ENCODE results near the gene CCT7. TPM values are rescaled to one million over a fixed set of nuclear protein-coding genes. Genes with fewer than 3 reads are reported as not detected.
"Not testable (repeated sequence)": the region's sequence is repeated elsewhere in the genome, so short reads cannot be mapped to it uniquely, and the experiment has no call there.

The CCT7 gene
- total RNA-seq, 1 experiment from 2014 or later, result 648 TPM

DNA sequence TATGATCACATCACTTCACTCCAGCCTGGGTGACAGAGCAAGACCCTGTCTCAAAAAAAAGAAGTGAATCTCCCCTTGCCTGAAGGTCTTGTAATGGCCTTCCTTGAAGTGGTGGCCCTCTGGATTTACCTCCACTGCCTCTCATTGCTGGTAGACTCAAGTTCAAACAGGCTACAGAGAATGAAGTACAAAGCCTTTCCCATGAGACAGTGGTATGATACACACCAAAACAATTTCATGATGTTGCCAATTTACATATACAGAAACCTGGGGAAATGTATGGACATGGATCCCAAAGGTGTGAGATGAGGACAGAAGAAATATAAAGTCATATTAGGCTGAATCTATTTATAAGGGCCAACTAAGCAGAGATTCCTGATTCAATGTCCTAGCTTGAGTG lies 36.5 kb upstream of the CCT7 start:
- no peak overlapping the region for H3K4me3 ChIP-seq (ENCODE audit: low read depth, low read length, poor library complexity, severe bottlenecking)
- ChIA-PET POLR2A (ENCODE audit: low non-redundant PET) (no interaction called here), CTCF (no interaction called here)
- H3K9me3 ChIP-seq (ENCODE audit: low read depth, low read length, poor library complexity, severe bottlenecking), result peaks cover 6% of the 10 kb centered on the region
- H3K4me1 ChIP-seq (ENCODE audit: insufficient read depth, low read length, poor library complexity, severe bottlenecking), result no peaks in the 10 kb centered on the region
- TF ChIP-seq EZH2 (IDR thresholded peaks at IDR 0.05; ENCODE audit: borderline replicate concordance, low read depth, low read length, poor library complexity, severe bottlenecking), result no peak
- TF ChIP-seq, protein P1, sequence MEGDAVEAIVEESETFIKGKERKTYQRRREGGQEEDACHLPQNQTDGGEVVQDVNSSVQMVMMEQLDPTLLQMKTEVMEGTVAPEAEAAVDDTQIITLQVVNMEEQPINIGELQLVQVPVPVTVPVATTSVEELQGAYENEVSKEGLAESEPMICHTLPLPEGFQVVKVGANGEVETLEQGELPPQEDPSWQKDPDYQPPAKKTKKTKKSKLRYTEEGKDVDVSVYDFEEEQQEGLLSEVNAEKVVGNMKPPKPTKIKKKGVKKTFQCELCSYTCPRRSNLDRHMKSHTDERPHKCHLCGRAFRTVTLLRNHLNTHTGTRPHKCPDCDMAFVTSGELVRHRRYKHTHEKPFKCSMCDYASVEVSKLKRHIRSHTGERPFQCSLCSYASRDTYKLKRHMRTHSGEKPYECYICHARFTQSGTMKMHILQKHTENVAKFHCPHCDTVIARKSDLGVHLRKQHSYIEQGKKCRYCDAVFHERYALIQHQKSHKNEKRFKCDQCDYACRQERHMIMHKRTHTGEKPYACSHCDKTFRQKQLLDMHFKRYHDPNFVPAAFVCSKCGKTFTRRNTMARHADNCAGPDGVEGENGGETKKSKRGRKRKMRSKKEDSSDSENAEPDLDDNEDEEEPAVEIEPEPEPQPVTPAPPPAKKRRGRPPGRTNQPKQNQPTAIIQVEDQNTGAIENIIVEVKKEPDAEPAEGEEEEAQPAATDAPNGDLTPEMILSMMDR (conservative IDR thresholded peaks at IDR 0.05; ENCODE audit: low read depth, low read length), result no peak
- BruUV-seq (replicated peaks), result no TSS peak
- peaks cover 15% of the 10 kb centered on the region for H3K27me3 ChIP-seq (replicated peaks; ENCODE audit: insufficient read depth, low read depth, low read length, poor library complexity)
- intact Hi-C loops (cut with micrococcal nuclease; ENCODE audit: unreplicated experiment), result no loop called here
- DNase-seq (ENCODE audit: low spot score), result no peak
- H3K27ac ChIP-seq (ENCODE audit: low read depth, low read length, poor library complexity, severe bottlenecking), result no peak overlapping the region
- H3K36me3 ChIP-seq (ENCODE audit: insufficient read depth, low read length, poor library complexity, severe bottlenecking), result no peaks in the 10 kb centered on the region

DNA sequence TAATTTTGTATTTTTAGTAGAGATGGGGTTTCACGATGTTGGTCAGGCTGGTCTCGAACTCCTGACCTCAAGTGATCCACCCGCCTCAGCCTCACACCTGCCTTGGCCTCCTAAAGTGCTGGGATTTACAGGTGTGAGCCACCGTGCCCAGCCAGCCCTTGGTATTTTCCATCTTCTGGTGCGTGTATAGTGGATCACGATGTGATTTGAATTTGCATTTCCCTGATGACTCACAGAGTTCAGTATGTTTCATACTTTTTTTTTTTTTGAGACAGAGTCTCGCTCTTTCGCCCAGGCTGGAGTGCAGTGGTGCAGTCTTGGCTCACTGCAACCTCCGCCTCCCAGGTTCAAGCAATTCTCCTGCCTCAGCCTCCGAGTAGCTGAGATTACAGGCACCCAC lies 33.8 kb upstream of the CCT7 start:
- intact Hi-C loops (cut with micrococcal nuclease; ENCODE audit: unreplicated experiment); H3K4me1 ChIP-seq (ENCODE audit: insufficient read depth, low read length, poor library complexity, severe bottlenecking); DNase-seq (ENCODE audit: low spot score); POLR2A ChIA-PET (ENCODE audit: low non-redundant PET); H3K27ac ChIP-seq (ENCODE audit: low read depth, low read length, poor library complexity, severe bottlenecking); BruUV-seq (replicated peaks); H3K9me3 ChIP-seq (ENCODE audit: low read depth, low read length, poor library complexity, severe bottlenecking); H3K36me3 ChIP-seq (ENCODE audit: insufficient read depth, low read length, poor library complexity, severe bottlenecking); H3K4me3 ChIP-seq (ENCODE audit: low read depth, low read length, poor library complexity, severe bottlenecking): not testable (repeated sequence)
- CTCF ChIA-PET, result interaction anchor here (1.6 kb wide), 1 partner anchor 12 kb away, joined by 3 read pairs; no protein-coding TSS in a partner anchor
- H3K27me3 ChIP-seq (replicated peaks; ENCODE audit: insufficient read depth, low read depth, low read length, poor library complexity), result peaks cover 34% of the 10 kb centered on the region

DNA sequence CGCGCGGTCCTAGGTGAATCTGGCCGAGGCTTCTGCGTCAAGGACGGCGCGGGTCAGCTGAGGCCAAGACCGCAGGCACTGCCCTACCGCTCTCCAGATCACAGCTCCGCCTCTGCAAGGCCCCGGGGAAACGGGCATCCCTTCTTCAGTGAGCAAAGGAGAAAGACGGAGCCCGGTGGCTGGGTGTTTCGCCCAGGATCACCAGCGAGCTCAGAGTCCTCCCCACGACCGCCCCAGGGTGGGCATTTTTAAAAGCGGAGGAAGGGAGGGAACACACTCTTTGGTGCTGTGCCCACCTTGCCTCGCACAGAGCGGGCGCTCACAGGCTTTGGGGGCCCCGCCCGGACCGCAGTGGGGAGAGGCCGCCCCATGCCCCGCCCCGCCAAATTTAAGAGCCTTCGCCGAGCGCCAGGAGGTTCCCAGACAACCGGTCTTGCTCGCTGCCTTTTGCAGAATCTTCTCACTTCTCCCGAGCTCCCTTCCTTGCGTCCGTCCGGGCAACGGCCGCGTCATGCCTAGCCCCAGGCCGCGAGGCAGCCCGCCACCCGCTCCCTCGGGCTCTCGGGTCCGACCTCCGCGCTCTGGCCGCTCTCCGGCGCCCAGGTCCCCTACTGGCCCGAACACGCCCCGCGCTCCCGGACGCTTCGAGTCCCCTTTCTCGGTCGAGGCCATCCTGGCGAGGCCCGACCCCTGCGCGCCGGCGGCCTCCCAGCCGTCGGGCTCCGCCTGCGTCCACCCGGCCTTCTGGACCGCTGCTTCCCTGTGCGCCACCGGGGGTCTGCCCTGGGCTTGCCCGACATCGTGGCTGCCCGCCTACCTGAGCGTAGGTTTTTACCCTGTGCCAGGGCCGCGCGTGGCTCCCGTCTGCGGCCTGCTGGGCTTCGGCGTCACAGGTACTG lies 31.7 kb upstream of the CCT7 start, which contains the start of gene NOTO:
Gene NOTO (plus strand): TSS at position 419 of the 899 bp plus-strand sequence. CDS start 93 bp downstream, at position 512.
- no peak for DNase-seq (ENCODE audit: low spot score)
- ChIA-PET CTCF (no interaction called here), POLR2A (ENCODE audit: low non-redundant PET) (interaction anchor here (0.6 kb wide), 1 partner anchor 236 kb away, joined by 3 read pairs; no protein-coding TSS in a partner anchor)
- H3K4me3 ChIP-seq (ENCODE audit: low read depth, low read length, poor library complexity, severe bottlenecking), result peak within 1 kb of the TSS; percentile 37
- peaks cover 34% of the 10 kb centered on the region for H3K27me3 ChIP-seq (replicated peaks; ENCODE audit: insufficient read depth, low read depth, low read length, poor library complexity)
- intact Hi-C loops (cut with micrococcal nuclease; ENCODE audit: unreplicated experiment), result no loop called here
- no peak within 1 kb of the TSS for H3K27ac ChIP-seq (ENCODE audit: low read depth, low read length, poor library complexity, severe bottlenecking)
- TF ChIP-seq, protein P1 (conservative IDR thresholded peaks at IDR 0.05; ENCODE audit: low read depth, low read length), result no peak
- peak; percentile 91 for TF ChIP-seq EZH2 (IDR thresholded peaks at IDR 0.05; ENCODE audit: borderline replicate concordance, low read depth, low read length, poor library complexity, severe bottlenecking)
- no TSS peak for BruUV-seq (replicated peaks)
- H3K36me3 ChIP-seq (ENCODE audit: insufficient read depth, low read length, poor library complexity, severe bottlenecking), result no peaks in the 10 kb centered on the region
- H3K4me1 ChIP-seq (ENCODE audit: insufficient read depth, low read length, poor library complexity, severe bottlenecking), result no peaks in the 10 kb centered on the region
- H3K9me3 ChIP-seq (ENCODE audit: low read depth, low read length, poor library complexity, severe bottlenecking), result peaks cover 6% of the 10 kb centered on the region
